GM21447 (cell line): ENCODE data around the gene MGAT3.
"Not testable (repeated sequence)": the region's sequence is repeated elsewhere in the genome, so short reads cannot be mapped to it uniquely, and the experiment has no call there.

Experiments
- ATAC-seq: cut with Tn5 transposase; IDR thresholded peaks from one replicate; pipeline ENCODE4 v1.9.1; 2021; ENCODE audit not compliant: unreplicated experiment

The MGAT3 gene

DNA sequence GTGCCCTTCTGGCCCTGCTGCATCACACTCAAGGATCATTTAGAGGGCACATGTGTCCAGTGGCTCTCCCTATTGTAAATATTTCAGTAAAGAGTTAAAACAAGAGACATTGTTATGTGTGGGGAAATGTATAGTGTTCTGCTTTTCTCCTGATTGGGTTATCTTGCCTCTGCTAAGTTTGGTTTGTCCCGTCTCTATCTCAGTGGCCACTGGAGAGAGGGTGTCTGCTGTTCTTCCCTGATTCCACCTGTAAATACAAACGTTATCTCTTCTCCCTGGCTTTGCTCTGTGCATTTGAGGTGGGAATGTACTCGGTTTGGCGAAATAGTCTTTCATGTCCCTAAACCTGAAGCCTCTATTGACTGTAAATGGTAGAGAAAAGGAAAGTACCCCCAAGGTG lies 51.6 kb downstream of the MGAT3 start:
- no peak for ATAC-seq

- ATAC-seq = no peak
These were observed 53.8 kb downstream of the MGAT3 start for GRCh38 chr22:39510529-39511149.

DNA sequence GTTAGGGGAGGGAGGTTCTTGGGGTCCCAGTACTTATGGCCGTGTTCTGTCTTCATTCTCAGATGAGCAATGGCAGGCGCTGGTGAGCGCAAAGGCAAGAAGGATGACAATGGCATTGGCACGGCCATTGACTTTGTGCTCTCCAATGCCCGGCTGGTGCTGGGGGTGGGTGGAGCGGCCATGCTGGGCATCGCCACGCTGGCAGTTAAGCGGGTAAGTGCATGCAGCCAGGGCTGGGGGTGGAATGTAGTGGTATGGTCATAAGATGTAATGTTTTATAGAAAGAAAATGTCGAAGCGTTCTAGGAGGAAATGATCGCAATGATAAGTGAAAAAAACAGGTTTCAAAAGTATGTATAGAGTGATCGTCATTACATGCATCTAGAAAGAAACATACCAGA lies 54.4 kb downstream of the MGAT3 start:
- no peak for ATAC-seq

DNA sequence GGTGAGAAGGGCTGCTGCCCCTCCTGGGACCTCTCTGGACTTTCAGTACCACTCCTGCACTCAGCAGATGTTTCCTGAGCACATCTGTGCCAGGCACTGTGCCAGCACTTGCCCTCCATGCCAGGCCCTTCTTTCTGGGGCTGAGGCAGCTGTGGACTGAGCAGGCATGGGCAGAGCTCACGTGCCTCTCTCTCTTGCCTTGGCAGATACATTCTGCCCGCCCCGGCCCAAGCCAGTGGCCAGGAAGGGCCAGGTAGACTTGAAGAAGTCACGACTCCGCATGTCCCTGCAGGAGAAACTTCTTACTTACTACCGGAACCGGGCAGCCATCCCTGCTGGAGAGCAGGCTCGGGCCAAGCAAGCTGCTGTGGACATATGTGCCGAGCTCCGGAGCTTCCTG lies 55.2 kb downstream of the MGAT3 start:
- no peak for ATAC-seq

DNA sequence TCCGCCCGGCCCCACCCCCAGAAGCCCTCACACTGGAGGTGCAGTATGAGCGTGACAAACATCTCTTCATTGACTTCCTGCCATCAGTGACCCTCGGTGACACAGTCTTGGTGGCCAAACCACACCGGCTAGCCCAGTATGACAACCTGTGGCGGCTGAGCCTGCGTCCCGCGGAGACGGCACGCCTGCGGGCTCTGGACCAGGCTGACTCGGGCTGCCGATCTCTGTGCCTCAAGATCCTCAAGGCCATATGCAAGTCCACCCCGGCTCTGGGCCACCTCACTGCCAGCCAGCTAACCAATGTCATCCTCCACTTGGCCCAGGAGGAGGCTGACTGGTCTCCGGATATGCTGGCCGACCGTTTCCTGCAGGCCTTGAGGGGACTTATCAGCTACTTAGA lies 57.0 kb downstream of the MGAT3 start:
- ATAC-seq = no peak

GRCh38 chr22:39514373-39514973 lies 57.7 kb downstream of the MGAT3 start:
- ATAC-seq = no peak

DNA sequence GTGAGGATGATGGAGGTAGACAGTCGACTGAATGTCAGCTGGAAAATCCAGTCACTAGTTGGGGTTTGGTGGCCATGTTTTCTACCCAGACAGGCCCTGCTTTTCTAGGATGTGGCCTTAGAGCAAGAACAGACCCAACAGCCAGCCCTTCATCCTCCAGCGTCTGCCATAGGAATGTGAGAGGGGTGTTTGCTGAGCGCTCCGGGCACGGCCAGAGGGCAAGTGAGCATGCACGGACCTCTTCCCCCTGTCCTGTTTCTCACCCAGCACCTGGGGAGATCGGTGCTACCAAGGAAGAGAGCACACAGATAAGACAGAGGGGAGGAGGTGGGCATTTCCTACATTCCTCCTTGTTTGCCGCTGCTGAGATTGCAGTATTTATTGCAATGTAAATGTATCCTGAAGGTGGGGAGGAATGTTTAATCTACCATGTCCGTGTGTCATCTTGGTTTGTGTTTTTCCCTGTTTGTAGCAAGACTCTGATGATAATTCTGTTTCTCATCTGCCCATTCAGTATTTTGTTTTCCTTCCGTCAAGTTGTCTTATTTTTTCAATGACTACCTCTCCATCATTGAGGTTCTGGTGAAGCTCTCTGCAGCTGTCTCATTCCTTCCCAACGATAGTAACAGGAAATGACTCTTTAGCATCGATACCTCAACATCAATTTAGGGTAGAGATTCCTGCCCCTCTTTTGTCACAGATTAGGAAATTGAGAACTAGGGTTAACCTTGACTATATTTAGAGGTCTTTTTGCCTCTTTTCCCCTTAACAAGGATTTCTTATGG lies 58.6 kb downstream of the MGAT3 start:
- ATAC-seq = no peak

GRCh38 chr22:39517470-39517869 lies 60.7 kb downstream of the MGAT3 start:
- ATAC-seq = no peak

- no peak for ATAC-seq
These were observed 61.5 kb downstream of the MGAT3 start for GRCh38 chr22:39518144-39518786.

DNA sequence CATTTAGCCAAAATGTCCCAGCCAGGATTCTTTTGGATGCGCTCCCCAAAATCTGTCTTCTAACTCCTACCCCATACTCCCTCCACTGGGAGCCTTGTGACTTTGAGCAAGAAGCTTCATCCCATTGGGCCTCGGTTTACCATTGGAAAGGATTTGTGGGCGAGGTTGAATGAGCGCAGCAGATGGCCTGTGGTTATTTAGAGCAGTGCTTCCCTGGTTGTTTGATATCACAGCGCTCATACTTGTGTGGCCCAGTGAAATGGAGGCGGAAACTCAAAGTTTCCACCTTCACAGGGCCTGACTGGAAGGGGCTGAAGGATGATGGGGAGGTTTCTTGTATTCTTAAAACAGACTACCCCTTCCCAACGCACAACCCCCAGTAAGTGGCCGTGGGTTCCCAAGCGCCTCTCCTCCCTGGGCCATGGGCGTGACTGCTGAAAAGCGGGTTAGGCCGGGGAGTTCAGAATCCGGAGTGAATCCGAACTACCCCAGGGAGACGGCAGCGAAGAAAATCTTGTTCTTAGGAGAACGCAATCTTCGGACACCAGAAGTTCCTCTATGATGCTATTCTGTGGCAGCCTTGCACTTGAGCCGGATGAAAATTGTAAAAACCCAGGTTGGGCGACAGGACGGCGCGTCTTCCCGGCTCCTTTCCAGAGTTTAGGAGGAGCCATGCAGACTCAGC lies 62.3 kb downstream of the MGAT3 start:
- ATAC-seq = no peak

- peak; percentile 85 for ATAC-seq
These were observed 62.9 kb downstream of the MGAT3 start for GRCh38 chr22:39519681-39520225.

GRCh38 chr22:39520226-39521105 lies 63.7 kb downstream of the MGAT3 start, which contains the start of gene ATF4:
TSS of gene ATF4 (plus strand) at chr22:39520562. CDS start at chr22:39521446, 884 bp downstream.
- ATAC-seq = peak; percentile 29

DNA sequence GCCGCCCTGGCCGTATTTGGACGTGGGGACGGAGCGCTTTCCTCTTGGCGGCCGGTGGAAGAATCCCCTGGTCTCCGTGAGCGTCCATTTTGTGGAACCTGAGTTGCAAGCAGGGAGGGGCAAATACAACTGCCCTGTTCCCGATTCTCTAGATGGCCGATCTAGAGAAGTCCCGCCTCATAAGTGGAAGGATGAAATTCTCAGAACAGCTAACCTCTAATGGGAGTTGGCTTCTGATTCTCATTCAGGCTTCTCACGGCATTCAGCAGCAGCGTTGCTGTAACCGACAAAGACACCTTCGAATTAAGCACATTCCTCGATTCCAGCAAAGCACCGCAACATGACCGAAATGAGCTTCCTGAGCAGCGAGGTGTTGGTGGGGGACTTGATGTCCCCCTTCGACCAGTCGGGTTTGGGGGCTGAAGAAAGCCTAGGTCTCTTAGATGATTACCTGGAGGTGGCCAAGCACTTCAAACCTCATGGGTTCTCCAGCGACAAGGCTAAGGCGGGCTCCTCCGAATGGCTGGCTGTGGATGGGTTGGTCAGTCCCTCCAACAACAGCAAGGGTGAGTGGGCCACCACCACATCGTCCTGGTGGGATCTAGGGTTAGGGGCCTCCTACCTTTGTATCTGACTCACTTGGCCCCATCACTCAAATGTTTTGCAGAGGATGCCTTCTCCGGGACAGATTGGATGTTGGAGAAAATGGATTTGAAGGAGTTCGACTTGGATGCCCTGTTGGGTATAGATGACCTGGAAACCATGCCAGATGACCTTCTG lies 64.5 kb downstream of the MGAT3 start:
- not testable (repeated sequence) for ATAC-seq

GRCh38 chr22:39522091-39522490 lies 65.3 kb downstream of the MGAT3 start:
- not testable (repeated sequence) for ATAC-seq

DNA sequence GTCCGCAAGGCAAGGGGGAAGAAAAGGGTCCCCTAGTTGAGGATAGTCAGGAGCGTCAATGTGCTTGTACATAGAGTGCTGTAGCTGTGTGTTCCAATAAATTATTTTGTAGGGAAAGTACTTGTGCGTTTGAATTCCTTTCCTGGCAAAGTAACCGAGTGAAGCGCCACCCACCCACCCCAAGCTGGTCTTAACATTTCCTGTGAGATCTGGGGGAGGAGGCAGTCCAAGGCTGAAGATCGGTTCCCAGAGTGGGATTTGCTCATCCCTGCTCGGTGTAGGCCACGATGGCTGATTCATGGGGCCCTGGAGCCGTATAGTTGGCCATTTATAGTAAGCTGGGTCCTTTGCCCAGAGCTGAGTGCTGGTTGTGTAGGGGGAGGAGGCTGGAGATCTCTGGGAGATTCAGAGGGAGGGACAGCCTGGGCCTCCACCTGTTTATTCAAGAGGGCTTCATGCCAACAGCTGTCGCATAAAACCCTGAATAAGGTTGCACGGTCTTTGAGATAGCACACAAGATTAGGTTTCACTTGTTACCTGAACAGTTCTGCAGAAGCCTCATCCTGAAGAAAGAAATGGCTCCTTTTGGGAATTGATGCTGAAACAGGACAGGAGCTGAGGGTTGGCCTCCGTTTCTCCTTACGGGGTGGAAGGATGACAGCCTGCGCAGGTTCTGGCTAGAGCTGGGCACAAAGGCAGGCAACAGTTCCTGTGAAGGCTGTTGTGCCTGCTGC lies 65.9 kb downstream of the MGAT3 start:
- ATAC-seq = no peak

- ATAC-seq = no peak
These were observed 67.4 kb downstream of the MGAT3 start for GRCh38 chr22:39524089-39524752.

- ATAC-seq = no peak
These were observed 68.2 kb downstream of the MGAT3 start for GRCh38 chr22:39524753-39525657.
